ENCODE results near the gene MYO3A. TPM values are rescaled to one million over a fixed set of nuclear protein-coding genes. Genes with fewer than 3 reads are reported as not detected.

The MYO3A gene
- total and polyA plus RNA-seq, 8 donors: 0.45 to 29.8 (median 0.99) TPM; not detected in 2

DNA sequence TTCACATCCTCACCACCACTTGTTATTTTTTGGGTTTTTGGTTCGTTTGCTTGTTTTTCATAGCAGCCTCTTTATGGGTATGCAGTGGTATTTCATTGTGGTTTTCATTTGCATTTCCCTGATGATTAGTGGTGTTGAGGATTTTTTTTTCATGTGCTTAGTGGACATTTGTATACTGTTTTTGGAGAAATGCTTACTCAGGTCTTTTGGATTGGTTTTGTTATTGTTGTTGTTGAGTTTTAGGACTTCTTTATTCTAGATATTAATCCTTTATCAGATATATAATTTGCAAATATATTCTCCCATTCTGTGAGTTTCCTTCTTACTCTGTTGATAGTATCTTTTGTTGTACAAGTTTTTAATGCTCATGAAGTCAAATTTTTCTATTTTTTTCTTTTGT, 325.3 kb downstream of the MYO3A start:
- no peaks in the 10 kb centered on the region for H3K9me3 ChIP-seq
- WGBS, 5 donors: 40 to 57% (median 46%) methylated on average over 1 of the region's 1 CpG
- DNase-seq: no peak

More for the DNA sequence above, 325.3 kb downstream of the MYO3A start:
- H3K4me1 ChIP-seq: no peaks in the 10 kb centered on the region
- no peaks in the 10 kb centered on the region for H3K36me3 ChIP-seq
- no peak overlapping the region for H3K4me3 ChIP-seq
- H3K27ac ChIP-seq: no peak overlapping the region
- intact Hi-C loops (cut with DNase I; ENCODE audit: low total_unique reads): no loop called here
- TF ChIP-seq POLR2A (IDR thresholded peaks at IDR 0.05) (no peak), POLR2AphosphoS5 (IDR thresholded peaks at IDR 0.05) (no peak), EP300 (IDR thresholded peaks at IDR 0.05) (no peak)
- TF ChIP-seq, protein P1, sequence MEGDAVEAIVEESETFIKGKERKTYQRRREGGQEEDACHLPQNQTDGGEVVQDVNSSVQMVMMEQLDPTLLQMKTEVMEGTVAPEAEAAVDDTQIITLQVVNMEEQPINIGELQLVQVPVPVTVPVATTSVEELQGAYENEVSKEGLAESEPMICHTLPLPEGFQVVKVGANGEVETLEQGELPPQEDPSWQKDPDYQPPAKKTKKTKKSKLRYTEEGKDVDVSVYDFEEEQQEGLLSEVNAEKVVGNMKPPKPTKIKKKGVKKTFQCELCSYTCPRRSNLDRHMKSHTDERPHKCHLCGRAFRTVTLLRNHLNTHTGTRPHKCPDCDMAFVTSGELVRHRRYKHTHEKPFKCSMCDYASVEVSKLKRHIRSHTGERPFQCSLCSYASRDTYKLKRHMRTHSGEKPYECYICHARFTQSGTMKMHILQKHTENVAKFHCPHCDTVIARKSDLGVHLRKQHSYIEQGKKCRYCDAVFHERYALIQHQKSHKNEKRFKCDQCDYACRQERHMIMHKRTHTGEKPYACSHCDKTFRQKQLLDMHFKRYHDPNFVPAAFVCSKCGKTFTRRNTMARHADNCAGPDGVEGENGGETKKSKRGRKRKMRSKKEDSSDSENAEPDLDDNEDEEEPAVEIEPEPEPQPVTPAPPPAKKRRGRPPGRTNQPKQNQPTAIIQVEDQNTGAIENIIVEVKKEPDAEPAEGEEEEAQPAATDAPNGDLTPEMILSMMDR (IDR thresholded peaks at IDR 0.05): no peak
- H3K27me3 ChIP-seq: peaks cover 0 to under 1% (median 0%) of the 10 kb centered on the region in 3 donors
